ENCODE results near the gene NUDT7. TPM values are rescaled to one million over a fixed set of nuclear protein-coding genes. Genes with fewer than 3 reads are reported as not detected.

NUDT7 gene
- total RNA-seq, 1 donor from 2014 or later, result 6.8 TPM

DNA sequence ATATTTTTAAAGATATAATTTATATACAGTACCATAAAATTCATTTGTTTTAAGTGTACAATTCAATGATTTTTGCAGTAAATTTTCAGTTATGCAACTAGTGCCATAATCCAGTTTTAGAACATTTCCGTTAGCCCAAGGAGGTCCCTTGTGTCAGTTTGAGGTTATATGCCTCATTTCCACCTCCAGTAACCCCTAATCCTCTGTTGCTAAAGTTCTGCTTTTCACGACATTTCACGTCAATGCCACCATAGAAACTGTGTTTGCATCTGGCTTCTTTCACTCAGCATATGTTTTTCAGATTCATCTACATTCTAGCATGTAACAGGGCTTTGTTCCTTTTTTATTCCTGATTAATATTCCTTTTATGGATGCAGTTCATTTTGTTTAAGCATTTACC, 42.4 kb upstream of the NUDT7 start:
- Mint-ChIP-seq H3K27me3 (ENCODE audit: low read depth) (peaks cover 3% of the 10 kb centered on the region), H3K4me1 (peaks cover 10% of the 10 kb centered on the region), H3K27ac (no peak overlapping the region), H3K9me3 (no peaks in the 10 kb centered on the region), H3K36me3 (no peaks in the 10 kb centered on the region), H3K4me3 (no peak overlapping the region)
- no peak for TF ChIP-seq CTCF (IDR thresholded peaks at IDR 0.05; ENCODE audit: unreplicated experiment)
- DNase-seq (ENCODE audit: low spot score in 2 of 2, unreplicated experiment in 2 of 2), result no peak

DNA sequence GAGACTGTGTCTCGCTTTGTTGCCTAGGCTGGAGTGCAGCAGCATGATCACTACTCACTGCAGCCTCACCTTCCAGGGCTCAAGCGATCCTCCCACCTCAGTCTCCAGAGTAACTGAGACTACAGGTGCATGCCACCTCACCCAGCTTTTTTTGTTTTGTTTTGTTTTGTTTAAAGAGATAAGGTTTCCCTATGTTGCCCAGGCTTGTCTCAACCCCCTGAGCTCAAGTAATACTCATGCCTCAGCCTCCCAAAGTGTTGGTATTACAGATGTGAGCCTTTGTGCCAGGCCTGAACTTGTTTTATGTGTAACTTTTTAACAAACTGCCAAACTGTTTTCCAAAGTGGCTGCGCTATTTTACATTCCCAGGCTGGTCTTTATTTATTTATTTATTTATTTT, 41.8 kb upstream of the NUDT7 start:
- no peaks in the 10 kb centered on the region for H3K36me3 Mint-ChIP-seq

DNA sequence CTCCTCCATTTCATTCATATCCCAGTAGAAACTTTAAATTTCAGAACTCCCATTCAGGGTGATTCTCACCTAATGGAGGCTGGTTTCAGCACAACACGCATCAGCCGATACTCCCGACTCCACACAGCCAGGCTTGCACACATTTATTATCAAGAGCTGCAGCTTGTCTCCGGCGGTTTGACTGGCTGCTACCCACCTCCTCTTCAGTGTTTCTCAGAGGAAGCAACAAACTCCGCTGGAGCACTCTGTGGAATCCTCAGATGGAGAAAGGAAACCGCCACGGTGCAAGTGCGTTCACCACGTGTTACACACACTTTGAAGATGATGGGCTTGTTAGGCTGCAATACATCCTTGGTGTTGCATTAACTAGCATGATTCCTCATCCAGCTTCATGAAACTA, 39.7 kb upstream of the NUDT7 start:
- TF ChIP-seq CTCF (IDR thresholded peaks at IDR 0.05; ENCODE audit: unreplicated experiment), result no peak
- no peak overlapping the region for H3K27ac Mint-ChIP-seq
- DNase-seq (ENCODE audit: low spot score in 2 of 2, unreplicated experiment in 2 of 2), result no peak
- no peak overlapping the region for H3K4me3 Mint-ChIP-seq
- H3K36me3 Mint-ChIP-seq, result no peaks in the 10 kb centered on the region
- H3K4me1 Mint-ChIP-seq, result peaks cover 1% of the 10 kb centered on the region
- no peaks in the 10 kb centered on the region for H3K9me3 Mint-ChIP-seq
- peaks cover 7% of the 10 kb centered on the region for H3K27me3 Mint-ChIP-seq (ENCODE audit: low read depth)

More for the DNA sequence above, 41.8 kb upstream of the NUDT7 start:
- TF ChIP-seq CTCF (IDR thresholded peaks at IDR 0.05; ENCODE audit: unreplicated experiment), result no peak
- H3K27ac Mint-ChIP-seq, result no peak overlapping the region
- no peaks in the 10 kb centered on the region for H3K9me3 Mint-ChIP-seq
- peaks cover 3% of the 10 kb centered on the region for H3K27me3 Mint-ChIP-seq (ENCODE audit: low read depth)
- no peak overlapping the region for H3K4me3 Mint-ChIP-seq
- peaks cover 10% of the 10 kb centered on the region for H3K4me1 Mint-ChIP-seq
- DNase-seq (ENCODE audit: low spot score in 2 of 2, unreplicated experiment in 2 of 2), result no peak

DNA sequence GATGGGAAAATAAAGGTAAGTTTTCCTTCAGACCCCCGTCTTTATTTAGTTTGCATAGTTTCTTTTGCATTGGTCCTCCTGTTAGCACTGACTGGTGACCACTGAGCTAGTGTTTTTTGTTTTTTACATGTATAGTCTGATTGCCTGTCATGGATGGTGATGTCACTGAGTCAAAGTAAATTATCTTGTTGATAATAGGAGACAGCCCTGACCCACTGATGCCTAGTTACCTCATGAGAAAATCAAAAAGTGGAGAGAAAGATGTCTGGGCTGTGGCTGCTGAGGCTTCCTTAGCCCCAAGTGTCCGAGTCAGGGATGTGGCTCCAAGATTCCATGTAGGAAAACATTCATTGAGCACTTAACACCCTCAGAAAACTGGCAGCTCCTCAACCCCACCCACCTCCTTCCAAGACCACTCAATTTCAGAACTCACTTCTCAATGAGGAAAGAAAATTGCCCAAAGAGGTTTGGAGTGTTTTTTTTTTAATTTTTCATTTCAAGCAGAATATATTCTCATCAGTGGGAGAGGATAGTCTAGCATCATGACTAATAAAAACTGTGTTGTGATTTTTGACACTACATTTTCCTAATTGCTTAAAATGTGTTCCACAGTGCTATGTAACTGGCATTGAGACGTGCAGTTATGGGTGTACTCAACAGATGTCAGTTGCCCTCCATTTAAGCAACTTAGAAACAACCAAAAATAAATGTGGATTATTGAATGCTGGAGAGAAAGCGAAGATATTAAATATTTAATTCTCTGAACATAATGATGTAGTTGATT, 38.7 kb upstream of the NUDT7 start:
- no peaks in the 10 kb centered on the region for H3K36me3 Mint-ChIP-seq
- H3K27ac Mint-ChIP-seq, result no peak overlapping the region
- H3K4me1 Mint-ChIP-seq, result peaks cover 5% of the 10 kb centered on the region
- H3K4me3 Mint-ChIP-seq, result no peak overlapping the region
- no peak for DNase-seq (ENCODE audit: low spot score in 2 of 2, unreplicated experiment in 2 of 2)
- peaks cover 9% of the 10 kb centered on the region for H3K27me3 Mint-ChIP-seq (ENCODE audit: low read depth)
- no peak for TF ChIP-seq CTCF (IDR thresholded peaks at IDR 0.05; ENCODE audit: unreplicated experiment)
- H3K9me3 Mint-ChIP-seq, result no peaks in the 10 kb centered on the region

- Mint-ChIP-seq H3K36me3 (no peaks in the 10 kb centered on the region), H3K9me3 (no peaks in the 10 kb centered on the region), H3K4me1 (peaks cover 5% of the 10 kb centered on the region), H3K27ac (no peak overlapping the region), H3K27me3 (ENCODE audit: low read depth) (peaks cover 9% of the 10 kb centered on the region), H3K4me3 (no peak overlapping the region)
- TF ChIP-seq CTCF (IDR thresholded peaks at IDR 0.05; ENCODE audit: unreplicated experiment), result no peak
- no peak for DNase-seq (ENCODE audit: low spot score in 2 of 2, unreplicated experiment in 2 of 2)
Observed at GRCh38 chr16:77684181-77684526, 38.2 kb upstream of the NUDT7 start.

Measured in mesothelial cell of epicardium (in vitro differentiated cells).